RPMI7951 (cell line): ENCODE results near the gene PSMC4. TPM values are rescaled to one million over a fixed set of nuclear protein-coding genes. Genes with fewer than 3 reads are reported as not detected.
A peak's percentile ranks its signal among the peaks of the same experiment; 100 is the strongest.

Source experiments
- DNase-seq: peaks from one replicate; pipeline ENCODE4 v3.0.0-alpha.2; 2012; ENCODE audit warnings: low read depth
- total RNA-seq: library from RNA; depleted of rRNA; stranded (reverse); fragments of >200 nt; shearing (Covaris generic); gene quantifications from 2 replicates; pipeline ENCODE4 v1.2.3, GENCODE V29; 2014; rRNA removed

PSMC4 gene
- total RNA-seq = 234 and 258 TPM in 2 replicates

DNA sequence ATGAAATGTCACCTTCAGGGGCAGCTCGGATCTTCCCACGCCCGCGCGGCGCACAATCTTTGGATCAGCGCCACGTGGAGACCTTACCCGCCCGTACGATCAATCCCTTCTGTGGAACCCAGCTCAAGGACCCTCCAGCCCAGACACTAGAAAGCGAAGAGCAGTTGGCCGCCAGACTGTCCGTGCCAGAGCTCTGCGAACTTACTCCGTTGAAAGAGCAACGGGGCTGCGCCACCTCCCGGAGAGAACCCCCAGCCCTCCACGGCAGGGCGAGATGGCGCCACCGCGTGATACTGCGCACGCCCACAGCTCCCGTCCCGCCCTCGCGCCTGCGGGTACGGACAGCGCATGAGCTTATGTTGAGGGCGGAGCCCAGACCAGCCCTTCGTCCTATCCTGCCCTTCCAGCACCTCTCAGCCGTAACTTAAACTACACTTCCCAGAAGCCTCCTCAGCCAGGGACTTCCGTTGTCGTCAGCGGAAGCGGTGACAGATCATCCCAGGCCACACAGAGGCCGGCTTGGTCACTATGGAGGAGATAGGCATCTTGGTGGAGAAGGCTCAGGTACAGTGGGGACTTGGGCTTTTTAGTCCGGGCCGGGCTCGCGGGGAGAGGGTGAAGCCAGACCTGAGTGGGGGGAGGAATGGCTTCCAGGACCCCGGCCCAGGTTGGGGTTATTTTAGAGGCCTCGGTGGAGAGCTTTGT lies at the start of gene PSMC4:
TSS of gene PSMC4 (plus strand) at position 491 of the 705 bp plus-strand sequence. CDS start at position 529, 38 bp downstream.
- peak; percentile 99 for DNase-seq

DNA sequence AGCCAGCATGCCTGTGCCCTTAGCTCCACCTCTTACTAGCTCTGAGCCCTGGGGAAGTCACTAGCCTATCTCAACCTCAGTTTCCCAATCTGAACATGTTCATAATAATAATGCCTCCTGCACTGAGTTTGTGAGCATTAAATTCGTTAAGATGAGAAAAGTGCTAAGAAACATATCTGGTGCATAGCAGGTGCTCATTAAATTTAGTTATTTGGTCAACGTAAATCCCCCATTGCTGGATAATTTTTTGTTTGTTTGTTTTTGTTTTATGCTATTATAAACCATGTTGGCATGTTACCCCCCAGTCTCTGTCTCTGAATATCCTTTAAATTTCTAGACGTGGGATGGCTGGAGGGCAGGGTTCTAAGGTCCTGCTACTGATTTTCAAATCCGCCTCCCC lies 47.1 kb upstream of the PSMC4 start:
- no peak for DNase-seq

DNA sequence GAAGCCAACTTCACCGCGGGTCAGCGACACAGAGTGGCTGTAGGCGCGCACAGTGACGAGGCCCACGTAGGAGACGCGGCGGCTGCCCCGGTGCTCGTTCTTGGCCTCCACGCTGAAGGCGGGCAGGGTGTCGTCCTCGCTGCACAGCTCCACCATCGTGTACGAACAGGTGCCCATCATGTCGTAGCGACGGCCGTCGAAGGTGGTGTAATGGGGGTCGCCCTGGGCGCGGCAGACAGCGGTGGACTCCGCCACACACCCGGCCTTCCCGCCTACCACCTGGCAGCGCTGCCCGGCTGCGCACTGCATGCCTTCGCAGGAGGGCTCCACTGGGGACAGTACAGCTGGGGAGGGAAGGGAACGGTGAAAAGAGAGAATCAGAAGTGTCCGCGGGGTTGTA lies 46.6 kb upstream of the PSMC4 start:
- DNase-seq = no peak

DNA sequence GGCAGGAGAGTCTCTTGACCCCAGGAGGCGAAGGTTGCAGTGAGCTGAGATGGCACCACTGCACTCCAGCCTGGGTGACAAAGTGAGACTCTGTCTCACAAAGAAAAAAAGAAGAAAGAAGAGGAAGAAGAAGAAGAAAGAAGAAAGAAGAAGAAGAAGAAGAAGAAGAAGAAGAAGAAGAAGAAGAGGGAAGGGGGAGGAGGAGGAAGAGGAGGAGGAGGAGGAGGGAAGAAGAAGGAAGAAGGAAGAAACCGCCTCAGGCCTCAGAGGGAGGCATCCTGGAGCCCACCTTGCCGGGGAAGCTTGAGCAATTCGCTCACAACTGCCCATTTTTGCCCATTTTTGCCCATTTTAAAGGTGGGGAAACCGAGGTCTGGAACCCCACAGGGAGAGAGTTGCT lies 46.0 kb upstream of the PSMC4 start:
- no peak for DNase-seq

DNA sequence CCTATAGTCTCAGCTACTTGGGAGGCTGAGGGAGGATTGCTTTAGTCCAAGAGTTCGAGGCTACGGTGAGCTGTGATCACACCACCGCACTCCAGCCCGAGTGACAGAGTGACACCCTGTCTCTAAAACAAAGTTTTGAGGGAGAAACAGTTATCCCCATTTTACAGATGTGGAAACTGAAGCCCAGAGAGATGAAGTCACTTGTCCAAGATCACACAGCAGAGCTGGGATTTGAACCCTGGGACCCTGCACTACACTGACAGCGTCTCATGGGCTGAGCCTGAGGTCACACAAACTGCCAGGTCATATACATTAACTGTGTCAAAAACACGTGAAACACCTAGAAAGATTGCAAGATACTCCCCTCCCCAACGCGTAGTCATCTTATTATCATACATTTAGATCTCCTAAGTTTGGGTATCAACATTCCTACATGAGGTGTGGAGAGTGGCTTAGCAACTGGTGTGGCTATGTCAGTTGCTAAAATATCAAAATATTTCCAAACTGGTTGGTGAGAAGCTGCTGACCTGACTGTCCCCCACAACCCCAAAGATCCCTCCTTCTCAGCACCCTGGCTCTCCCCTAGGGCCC lies 44.7 kb upstream of the PSMC4 start:
- no peak for DNase-seq

DNA sequence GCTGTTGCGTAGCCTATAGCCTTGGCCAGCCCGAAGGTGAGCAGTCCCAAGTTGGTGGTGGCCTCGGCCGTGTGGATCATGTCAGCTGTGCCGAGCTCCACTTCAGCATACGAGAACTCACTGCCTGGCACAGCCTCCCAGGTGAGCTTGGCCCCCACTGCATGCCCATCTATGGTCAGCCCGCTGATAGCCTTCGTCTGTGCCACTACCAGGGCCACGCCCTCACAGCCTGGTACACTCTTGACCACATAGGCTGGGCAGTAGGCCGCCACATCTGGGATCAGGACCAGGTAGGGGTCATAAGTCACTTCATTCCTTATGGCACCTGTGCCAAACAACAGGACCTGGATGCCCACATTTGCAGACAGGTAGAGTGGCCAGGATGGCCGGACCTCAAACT lies 43.9 kb upstream of the PSMC4 start:
- no peak for DNase-seq

DNA sequence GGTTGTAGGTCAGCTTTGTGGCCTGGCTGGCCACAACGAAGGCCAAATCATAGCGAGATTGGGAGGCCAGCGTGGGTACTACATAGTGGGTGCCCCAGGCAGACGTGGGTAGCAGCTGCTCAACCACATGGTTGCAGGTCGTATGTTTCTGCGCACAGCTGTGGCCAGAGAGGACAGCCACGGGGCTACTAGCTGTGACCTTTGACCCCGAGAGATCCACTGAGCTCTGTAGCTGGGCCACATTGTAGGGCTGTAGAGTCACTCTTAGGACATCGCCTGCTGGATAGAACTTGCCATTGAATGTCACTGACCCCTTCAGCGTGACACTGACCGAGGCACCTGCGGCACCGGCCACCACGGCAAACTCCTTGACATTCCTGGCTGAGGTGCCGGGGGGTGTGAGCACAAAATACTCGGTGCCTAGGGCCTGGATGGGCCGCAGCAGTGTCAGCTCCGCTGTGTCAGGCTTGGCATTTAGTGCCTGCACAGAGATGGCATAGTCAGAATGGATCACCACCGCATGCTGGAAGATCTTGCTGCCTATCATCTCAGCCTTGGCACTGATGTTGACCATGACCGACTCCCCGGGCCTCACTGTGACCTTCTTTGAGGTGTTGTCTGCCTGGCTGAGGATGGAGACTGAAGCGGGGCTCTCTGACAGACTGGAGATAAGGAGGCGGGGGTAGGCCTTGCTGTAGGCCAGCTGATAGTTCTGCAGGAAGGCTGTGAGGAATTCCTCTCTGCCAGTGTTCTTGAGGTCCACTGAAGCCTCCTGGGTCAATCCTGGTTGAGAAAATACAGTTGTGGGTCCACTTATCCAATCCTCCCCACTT lies 43.2 kb upstream of the PSMC4 start:
- DNase-seq = no peak

DNA sequence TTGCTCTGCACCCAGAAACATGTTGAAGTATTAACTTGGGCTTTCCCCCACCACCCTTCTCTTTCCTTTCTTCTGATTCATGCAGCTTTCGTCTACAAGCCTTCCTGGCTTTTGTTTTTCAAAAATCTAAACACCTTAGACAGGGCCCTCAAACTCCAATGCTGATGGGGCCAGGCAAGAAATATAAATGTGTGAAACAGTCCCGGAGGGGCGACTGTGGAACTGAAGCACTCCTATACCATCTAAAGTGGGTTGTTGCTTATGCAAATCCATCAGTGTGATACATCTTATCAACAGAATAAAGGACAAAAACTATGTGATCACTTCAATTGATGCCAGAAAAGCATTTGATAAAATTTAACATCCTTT lies 42.6 kb upstream of the PSMC4 start:
- DNase-seq = no peak

DNA sequence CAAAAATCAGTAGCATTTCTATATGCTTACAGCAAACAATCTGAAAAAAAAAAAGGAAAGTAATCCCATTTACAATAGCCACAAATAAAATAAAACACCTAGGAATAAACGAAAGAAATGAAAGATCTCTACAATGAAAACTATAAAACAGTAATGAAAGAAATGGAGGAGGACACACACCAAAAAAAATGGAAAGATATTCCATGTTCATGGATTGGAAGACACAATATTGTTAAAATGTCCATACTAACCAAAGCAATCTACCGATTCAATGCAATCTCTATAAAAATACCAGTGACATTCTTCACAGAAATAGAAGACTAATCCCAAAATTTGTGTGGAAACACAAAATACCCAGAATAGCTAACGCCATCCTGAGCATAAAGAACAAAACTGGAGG lies 41.2 kb upstream of the PSMC4 start:
- no peak for DNase-seq

DNA sequence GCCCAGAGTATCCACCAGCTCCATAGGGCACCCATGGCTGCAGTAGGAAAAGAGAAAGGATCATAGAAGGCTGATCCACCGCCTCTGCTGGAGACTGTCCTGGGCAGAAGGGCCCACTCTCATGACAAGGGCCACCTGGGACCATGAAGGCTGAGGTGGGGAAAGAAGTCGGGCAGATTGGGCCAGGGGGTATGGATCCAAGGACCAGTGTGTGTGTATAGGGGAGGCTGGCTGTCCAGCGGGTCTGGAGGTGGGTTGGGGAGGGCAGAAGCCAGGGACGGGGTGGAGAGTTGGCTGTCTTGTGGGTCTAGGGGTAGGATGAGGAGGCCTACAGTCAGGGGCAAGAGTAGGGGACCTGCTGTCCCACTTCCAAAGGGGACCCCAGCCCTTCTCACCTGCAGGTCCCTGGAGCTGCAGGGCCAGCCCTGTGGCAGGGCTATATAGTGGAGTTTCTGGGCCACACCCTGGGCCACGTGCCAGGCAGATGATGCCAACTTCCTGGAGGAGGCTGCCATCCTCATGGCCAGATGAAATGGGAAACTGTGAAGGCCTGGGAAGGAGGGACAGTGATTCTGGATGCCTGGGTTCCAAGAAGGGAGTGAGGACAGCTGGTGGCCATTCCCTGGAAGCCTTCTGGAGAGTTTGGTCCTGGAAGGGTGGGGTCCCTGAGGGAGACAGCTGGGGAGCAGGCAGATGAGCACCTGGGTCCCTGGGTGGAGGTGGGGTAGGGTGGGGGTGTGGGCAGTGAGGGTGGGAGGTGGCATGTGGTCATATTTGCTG lies 36.2 kb upstream of the PSMC4 start, which contains the start of gene FCGBP:
TSS of gene FCGBP (minus strand) at position 51 of the 780 bp plus-strand sequence.
- DNase-seq = no peak

DNA sequence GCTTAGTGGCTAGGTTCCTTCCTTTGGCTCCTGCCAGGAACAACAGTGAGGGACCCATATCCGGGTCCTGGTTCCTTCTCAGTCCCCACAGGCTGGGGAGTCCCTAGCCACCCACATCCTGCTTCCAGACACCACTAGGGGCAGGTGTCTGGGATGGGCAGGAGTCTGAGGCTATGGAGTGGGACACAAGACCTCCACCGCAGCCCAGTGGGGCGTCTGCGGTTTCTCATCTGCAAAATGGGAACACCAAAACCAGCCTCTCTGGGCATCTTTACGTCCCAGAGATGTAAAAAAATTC lies 35.7 kb upstream of the PSMC4 start:
- no peak for DNase-seq

DNA sequence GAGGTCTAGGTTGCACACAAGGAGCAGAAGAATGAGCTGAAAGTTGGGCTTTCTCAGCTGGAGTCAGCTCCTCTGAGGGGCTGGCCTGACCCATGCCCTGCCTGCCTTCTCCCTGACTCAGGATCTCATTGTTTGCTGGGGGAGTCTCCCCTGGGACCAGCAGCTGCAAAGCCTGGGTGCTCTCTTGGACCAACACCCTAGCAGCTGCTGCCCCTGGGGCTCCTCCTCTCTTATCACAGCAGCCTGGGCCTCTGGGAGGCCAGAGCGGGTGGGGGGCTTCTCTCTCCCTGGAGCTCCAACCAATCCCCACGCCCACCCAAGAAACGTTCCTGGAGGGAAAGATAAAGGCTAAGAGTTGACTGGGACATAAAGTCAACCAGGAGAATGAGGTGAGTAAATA lies 34.9 kb upstream of the PSMC4 start:
- no peak for DNase-seq

DNA sequence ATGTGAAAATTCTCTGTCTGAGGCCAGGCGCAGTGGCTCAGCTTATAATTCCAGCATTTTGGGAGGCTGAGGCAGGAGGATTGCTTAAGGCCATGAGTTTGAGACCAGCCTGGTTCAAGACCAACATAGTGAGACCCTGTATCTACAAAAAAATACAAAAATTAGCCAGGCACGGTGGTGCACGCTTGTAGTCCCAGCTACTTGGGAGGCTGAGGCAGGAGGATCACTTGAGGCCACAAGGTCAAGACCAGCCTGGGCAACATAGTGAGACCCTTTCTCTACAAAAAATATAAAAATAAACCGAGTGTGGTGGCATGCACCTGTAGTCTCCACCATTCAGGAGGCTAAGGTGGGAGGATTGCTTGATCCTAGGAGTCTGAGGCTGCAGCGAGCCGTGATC lies 34.3 kb upstream of the PSMC4 start:
- DNase-seq = no peak

DNA sequence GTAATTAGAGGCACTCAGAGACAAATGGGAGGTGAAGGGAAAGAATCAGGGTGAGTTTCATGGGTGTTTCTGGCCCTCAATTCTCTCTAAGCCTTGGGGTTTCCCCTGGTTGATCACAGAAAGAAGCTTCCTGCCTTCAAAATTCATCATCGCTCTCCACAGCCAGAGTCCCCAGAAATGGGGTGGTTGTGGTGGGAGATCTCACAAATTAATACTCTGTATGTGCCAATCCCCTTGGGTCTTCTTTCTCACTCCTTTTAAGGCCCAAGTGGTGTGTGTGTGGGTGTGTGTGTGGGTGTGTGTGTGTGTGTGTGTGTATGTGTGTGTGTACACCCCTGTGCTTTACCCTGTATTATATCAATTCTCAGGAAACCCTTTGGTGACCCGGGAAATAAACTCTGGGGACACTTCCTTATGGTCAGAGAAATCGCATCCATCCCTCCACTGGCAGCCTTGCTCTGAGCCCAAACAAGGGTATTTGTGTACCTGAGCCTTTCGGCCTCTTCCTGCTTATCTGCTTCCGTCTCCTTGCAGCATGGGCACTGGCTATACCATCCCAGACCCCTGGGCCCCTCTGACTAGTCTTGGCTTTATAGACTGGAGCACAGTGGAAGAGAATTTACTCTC lies 33.8 kb upstream of the PSMC4 start:
- DNase-seq = no peak

DNA sequence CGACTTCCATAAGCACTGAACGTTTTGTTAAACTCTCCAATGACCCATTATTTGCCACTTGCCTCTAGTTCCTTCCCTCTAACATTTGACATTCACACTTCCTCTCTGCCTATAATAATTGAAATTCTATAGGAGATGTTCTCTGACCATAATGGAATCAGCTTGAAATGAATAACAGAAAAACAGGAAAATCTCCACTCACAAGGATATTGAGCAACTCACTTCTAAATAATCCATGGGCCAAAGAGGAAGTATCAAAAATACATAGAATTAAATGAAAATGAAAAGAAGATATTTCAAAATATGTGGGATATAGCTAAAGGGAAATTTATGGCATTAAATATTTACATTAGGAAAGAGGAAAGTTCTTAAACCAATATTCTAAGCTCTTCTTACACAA lies 33.2 kb upstream of the PSMC4 start:
- DNase-seq = no peak

DNA sequence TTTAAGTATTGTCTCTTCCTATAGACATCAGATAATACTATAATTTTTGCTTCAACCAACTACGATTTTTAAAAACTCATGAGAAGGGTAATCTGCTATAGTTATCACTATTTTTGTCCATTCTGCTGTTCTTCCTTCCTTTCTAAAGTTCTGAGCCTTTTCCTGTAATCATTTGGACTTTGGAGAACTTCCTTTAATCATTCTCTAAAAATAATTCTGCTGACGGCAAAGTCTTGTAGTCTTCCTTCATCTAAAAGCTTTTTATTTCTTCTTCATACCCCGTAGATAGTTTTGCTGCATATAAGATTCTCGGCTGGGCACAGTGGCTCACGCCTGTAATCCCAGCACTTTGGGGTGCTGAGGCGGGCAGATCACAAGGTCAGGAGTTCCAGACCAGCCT lies 31.4 kb upstream of the PSMC4 start:
- no peak for DNase-seq

DNA sequence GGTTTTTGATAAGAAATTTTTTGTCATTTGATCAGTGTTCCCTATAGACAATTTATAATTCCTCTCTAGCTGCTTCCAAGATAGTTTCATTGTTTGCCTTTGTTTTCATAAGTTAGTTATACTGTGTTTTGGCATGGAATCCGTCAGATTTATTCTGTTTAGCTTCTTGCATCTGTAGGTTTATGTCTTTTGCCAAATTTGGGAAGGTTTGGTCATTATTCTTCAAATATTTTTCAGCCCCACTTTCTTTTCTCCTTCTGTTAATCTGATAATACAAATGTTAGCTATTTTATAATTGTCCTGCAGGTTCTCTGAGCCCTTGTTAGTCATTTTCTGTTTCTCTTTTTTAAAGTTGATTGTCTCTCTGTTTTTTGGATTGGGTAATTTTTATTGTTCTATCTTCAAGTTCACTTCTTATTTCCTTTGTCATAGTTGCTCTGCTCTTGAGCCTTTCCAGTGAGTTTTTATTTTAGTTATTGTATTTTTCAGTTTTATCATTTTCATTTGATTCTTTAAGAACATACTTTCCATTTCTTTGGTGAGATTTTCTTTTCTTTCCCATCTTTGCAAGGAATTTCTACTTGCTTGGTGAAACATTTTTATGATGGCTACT lies 30.6 kb upstream of the PSMC4 start:
- no peak for DNase-seq

DNA sequence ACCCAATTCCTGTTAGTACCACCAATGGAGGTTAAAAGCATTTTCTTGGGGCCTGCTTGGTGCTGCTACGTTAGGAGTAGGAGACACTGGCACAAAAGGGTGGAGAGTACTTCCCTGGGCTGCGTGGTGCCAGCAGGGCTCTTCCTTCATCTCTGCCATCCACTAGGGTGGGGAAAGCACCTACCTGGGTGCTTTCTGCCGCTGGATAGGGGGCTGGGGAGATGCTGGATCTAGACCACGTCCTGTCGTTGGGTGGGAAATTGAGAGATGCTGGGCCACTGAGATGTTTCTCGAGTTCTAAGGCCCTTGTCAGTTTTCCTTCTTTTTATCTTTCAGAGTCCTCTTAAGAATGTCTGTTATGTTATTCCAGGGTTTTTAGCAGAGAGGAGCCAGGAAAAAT lies 29.8 kb upstream of the PSMC4 start:
- DNase-seq = no peak

DNA sequence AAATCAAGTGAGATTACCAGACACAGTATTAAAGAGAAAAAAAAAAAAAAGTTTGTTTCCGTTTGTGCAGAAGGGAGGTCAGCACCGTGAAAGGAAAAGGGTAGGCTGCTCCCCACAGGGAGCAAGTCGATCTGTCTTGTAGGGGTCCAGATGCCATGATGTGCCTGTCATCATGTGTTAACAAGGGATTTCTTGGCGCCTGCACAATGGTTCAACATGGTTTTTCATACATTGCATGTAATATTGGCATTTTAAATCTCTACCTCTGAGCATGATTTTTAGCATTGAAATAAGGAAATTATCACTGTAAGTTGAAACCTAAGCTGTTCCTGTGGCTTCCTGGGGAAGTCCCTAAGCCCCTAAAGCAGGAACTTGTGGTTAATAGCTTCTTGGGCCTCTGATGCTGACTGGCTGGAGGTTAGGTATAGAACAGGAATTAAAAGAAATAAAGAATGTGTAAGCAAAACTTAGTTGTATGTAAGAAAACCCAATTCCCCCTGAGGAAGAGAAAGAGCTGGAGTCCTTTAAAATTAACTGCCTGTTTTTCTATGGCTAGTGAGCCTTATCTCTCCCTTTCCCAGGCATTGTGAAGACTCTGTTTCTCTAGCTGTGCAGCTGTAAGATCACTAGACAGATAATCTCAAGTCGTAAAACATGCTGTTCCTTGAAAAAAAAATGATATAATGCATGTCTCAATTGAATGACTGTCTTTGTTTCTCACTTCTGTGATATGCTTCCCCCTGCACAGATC lies 29.2 kb upstream of the PSMC4 start:
- peak; percentile 72 for DNase-seq

DNA sequence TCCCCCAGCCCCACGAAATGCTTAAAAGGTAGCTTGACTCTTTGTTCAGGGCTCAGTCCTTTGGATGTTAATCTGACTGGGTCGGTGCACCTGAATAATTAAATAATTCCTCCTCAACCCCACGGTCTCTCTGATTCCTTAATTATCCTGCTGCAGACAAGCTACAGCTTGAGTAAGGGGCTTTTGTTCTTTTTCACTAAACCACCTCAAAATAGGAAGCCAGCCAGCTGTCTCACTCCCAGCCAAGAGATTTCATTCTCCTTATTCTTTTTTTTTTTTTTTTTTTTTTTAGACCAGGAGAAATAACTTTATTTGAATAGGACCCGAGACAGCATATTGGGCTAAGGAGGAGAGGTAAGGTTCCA lies 28.6 kb upstream of the PSMC4 start:
- no peak for DNase-seq

DNA sequence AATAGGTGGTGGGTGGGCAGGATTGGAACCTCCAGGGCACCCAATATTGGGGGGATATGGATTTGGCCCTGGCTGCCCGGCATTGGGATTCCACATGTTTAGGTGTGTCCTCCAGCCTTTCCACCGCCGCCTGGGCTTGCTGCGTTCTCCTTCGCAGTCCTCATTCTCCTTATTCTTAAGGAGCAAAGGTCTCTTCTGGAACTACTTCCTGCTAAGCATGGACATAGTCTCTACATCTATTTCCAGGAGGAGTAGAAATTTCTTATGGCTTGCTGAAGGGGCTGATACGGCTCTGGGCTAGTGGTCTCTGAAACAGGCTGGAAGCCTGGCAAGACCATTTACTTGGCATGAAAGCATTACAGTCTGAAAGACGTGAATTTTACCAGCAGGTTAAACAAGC lies 27.4 kb upstream of the PSMC4 start:
- no peak for DNase-seq
